ENCODE data around the gene CD248. TPM values are rescaled to one million over a fixed set of nuclear protein-coding genes. Genes with fewer than 3 reads are reported as not detected.

The CD248 gene
- total RNA-seq, 1 experiment from 2014 or later, result 2.6 TPM

DNA sequence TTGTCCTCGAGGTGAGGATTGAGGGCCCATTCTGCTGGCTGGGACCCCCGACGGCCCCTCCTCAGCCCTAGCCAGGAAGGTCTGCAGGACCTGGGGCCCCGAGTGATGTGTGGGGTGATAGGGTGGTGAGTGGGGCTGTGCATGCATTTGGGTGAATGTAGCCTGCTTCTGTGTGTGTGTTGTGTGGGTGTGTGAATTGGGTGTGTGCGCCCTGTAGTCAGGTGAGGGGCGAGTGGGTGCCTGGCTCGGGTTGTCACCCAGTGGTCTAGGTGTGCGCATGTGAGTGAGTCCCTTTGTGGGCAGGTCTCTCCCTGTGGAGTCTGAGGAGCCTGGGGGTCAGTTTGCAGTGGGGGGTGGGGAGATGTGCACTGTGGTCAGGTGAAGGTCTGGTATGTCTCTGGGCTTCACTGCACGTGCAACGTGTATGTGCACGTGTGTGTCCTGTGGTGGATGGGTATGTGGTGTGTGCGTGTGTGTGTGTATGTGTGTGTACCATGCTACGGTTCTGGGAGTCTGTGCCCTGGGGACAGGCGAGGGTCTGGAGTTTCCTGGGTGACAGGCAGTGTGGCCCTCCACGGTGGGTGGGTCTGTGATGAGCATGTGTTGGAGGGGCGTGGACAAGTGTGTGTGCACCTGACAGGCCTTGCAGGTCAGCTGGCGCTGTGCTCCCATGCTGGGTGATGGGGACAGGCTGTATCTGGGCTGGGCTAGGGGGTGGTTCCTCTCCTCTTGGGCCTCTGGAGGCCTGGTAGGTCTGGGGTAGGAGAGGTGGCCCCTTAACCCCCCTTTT is 24.1 kb downstream of the CD248 start:
- ChIA-PET CTCF (no interaction called here), POLR2A (no interaction called here)
- Mint-ChIP-seq H3K4me1 (peaks cover 26% of the 10 kb centered on the region), H3K27ac (no peak overlapping the region), H3K4me3 (peak overlapping the region; percentile 58), H3K36me3 (no peaks in the 10 kb centered on the region), H3K27me3 (ENCODE audit: low read depth) (peaks cover 39% of the 10 kb centered on the region), H3K9me3 (no peaks in the 10 kb centered on the region)
- no peak for ATAC-seq
- DNase-seq (ENCODE audit: low spot score), result no peak
- TF ChIP-seq, protein P1, sequence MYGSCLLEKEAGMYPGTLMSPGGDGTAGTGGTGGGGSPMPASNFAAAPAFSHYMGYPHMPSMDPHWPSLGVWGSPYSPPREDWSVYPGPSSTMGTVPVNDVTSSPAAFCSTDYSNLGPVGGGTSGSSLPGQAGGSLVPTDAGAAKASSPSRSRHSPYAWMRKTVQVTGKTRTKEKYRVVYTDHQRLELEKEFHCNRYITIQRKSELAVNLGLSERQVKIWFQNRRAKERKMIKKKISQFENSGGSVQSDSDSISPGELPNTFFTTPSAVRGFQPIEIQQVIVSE (CRISPR knock-in tag; IDR thresholded peaks at IDR 0.05; ENCODE audit: borderline replicate concordance), result no peak
- TF ChIP-seq, protein P2, sequence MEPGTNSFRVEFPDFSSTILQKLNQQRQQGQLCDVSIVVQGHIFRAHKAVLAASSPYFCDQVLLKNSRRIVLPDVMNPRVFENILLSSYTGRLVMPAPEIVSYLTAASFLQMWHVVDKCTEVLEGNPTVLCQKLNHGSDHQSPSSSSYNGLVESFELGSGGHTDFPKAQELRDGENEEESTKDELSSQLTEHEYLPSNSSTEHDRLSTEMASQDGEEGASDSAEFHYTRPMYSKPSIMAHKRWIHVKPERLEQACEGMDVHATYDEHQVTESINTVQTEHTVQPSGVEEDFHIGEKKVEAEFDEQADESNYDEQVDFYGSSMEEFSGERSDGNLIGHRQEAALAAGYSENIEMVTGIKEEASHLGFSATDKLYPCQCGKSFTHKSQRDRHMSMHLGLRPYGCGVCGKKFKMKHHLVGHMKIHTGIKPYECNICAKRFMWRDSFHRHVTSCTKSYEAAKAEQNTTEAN (CRISPR knock-in tag; IDR thresholded peaks at IDR 0.05), result no peak

DNA sequence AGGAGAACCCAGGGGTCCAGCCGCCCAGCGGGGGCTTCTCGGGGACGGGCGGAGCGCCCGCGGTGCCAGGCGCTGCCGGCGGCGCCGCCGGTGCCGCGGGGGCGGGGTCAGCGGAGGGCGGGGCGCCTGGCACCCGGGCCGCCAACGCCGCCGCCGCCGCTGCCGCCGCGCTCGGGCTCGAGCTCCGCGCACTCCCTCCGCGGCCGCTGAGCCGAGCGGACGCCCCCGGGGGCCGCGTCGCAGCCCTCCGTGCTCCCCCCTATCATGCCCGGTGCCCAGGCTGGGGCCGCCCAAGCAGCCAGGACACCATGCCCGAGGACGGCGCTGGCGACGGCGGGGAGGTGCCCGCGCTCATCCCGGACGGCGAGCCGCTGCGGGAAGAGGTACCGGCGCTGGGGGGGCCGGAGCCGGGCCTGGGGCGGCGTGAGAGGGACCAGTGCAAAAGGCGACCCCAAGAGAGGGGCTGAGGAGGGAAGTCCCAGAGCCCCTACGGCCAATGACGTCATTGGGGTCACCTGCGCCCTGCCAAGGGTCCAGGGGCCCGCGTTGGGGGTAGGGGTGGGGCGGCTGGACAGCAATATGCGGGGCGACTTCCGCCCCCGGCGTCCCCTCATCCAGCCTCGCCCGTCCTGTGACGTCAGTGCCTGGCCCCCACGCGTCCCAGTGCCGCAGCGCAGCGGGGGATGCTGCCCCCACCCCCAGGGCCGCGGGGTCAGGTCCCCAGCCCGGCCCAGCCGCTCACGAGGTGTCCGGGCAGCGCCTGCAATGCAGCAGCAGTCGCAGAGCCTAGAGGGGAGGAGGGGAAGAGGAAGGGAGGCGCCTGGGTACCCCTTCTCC is 24.9 kb downstream of the CD248 start, which contains the start of gene TMEM151A:
TMEM151A (plus strand) TSS at position 189 of the 837 bp plus-strand sequence; CDS start at position 309, 120 bp downstream.
- POLR2A ChIA-PET, result interaction anchor here (0.7 to 1.4 kb wide), 2 partner anchors 11 to 21 kb away, joined by 3 to 4 read pairs; no protein-coding TSS in a partner anchor
- peaks cover 39% of the 10 kb centered on the region for H3K27me3 Mint-ChIP-seq (ENCODE audit: low read depth)
- CTCF ChIA-PET, result interaction anchor here (0.6 to 1.8 kb wide), 5 partner anchors 9 to 730 kb away, joined by 3 to 17 read pairs (median 5); partner anchors contain the start of gene CD248
- no peaks in the 10 kb centered on the region for H3K36me3 Mint-ChIP-seq
- no peaks in the 10 kb centered on the region for H3K9me3 Mint-ChIP-seq
- no peak for DNase-seq (ENCODE audit: low spot score)
- H3K4me1 Mint-ChIP-seq, result peaks cover 20% of the 10 kb centered on the region
- H3K27ac Mint-ChIP-seq, result no peak within 1 kb of the TSS
- H3K4me3 Mint-ChIP-seq, result peak within 1 kb of the TSS; percentile 96
- ATAC-seq, result no peak
- TF ChIP-seq, protein P3, sequence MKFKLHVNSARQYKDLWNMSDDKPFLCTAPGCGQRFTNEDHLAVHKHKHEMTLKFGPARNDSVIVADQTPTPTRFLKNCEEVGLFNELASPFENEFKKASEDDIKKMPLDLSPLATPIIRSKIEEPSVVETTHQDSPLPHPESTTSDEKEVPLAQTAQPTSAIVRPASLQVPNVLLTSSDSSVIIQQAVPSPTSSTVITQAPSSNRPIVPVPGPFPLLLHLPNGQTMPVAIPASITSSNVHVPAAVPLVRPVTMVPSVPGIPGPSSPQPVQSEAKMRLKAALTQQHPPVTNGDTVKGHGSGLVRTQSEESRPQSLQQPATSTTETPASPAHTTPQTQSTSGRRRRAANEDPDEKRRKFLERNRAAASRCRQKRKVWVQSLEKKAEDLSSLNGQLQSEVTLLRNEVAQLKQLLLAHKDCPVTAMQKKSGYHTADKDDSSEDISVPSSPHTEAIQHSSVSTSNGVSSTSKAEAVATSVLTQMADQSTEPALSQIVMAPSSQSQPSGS (CRISPR knock-in tag; IDR thresholded peaks at IDR 0.05; ENCODE audit: borderline replicate concordance, low read depth), result no peak
- TF ChIP-seq, protein P4, sequence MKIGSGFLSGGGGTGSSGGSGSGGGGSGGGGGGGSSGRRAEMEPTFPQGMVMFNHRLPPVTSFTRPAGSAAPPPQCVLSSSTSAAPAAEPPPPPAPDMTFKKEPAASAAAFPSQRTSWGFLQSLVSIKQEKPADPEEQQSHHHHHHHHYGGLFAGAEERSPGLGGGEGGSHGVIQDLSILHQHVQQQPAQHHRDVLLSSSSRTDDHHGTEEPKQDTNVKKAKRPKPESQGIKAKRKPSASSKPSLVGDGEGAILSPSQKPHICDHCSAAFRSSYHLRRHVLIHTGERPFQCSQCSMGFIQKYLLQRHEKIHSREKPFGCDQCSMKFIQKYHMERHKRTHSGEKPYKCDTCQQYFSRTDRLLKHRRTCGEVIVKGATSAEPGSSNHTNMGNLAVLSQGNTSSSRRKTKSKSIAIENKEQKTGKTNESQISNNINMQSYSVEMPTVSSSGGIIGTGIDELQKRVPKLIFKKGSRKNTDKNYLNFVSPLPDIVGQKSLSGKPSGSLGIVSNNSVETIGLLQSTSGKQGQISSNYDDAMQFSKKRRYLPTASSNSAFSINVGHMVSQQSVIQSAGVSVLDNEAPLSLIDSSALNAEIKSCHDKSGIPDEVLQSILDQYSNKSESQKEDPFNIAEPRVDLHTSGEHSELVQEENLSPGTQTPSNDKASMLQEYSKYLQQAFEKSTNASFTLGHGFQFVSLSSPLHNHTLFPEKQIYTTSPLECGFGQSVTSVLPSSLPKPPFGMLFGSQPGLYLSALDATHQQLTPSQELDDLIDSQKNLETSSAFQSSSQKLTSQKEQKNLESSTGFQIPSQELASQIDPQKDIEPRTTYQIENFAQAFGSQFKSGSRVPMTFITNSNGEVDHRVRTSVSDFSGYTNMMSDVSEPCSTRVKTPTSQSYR (CRISPR knock-in tag; IDR thresholded peaks at IDR 0.05), result no peak
- TF ChIP-seq, protein P5, sequence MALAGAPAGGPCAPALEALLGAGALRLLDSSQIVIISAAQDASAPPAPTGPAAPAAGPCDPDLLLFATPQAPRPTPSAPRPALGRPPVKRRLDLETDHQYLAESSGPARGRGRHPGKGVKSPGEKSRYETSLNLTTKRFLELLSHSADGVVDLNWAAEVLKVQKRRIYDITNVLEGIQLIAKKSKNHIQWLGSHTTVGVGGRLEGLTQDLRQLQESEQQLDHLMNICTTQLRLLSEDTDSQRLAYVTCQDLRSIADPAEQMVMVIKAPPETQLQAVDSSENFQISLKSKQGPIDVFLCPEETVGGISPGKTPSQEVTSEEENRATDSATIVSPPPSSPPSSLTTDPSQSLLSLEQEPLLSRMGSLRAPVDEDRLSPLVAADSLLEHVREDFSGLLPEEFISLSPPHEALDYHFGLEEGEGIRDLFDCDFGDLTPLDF (CRISPR knock-in tag; IDR thresholded peaks at IDR 0.05), result no peak
- TF ChIP-seq, protein P6, sequence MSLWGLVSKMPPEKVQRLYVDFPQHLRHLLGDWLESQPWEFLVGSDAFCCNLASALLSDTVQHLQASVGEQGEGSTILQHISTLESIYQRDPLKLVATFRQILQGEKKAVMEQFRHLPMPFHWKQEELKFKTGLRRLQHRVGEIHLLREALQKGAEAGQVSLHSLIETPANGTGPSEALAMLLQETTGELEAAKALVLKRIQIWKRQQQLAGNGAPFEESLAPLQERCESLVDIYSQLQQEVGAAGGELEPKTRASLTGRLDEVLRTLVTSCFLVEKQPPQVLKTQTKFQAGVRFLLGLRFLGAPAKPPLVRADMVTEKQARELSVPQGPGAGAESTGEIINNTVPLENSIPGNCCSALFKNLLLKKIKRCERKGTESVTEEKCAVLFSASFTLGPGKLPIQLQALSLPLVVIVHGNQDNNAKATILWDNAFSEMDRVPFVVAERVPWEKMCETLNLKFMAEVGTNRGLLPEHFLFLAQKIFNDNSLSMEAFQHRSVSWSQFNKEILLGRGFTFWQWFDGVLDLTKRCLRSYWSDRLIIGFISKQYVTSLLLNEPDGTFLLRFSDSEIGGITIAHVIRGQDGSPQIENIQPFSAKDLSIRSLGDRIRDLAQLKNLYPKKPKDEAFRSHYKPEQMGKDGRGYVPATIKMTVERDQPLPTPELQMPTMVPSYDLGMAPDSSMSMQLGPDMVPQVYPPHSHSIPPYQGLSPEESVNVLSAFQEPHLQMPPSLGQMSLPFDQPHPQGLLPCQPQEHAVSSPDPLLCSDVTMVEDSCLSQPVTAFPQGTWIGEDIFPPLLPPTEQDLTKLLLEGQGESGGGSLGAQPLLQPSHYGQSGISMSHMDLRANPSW (CRISPR knock-in tag; conservative IDR thresholded peaks at IDR 0.05; ENCODE audit: low read depth), result no peak
- no peak for TF ChIP-seq NR2C2 (CRISPR knock-in tag; IDR thresholded peaks at IDR 0.05)
